ENCODE results near the gene NFS1.

NFS1 gene

GRCh38 chr20:35699127-35699956 is at the start of gene NFS1, which contains the start of gene ROMO1:
NFS1 (minus strand) TSS chr20:35699352; CDS start chr20:35699288, 64 bp downstream.
ROMO1 (plus strand) TSS chr20:35699405; CDS start chr20:35699633, 228 bp downstream.
- peak; percentile 29 for TF ChIP-seq CTCF (conservative IDR thresholded peaks at IDR 0.05)
- H3K27ac ChIP-seq, result peak within 1 kb of the TSS; percentile 97

- H3K27ac ChIP-seq, result peak overlapping the region; percentile 100
These were observed 45.3 kb upstream of the NFS1 start for GRCh38 chr20:35744492-35744841.

- H3K27ac ChIP-seq, result peak overlapping the region; percentile 100
- TF ChIP-seq CTCF (conservative IDR thresholded peaks at IDR 0.05), result no peak
These were observed 44.7 kb upstream of the NFS1 start for GRCh38 chr20:35743693-35744491.

- peak overlapping the region; percentile 100 for H3K27ac ChIP-seq
- TF ChIP-seq CTCF (conservative IDR thresholded peaks at IDR 0.05), result no peak
These were observed 43.8 kb upstream of the NFS1 start for GRCh38 chr20:35742741-35743523.

GRCh38 chr20:35741892-35742740 is 43.0 kb upstream of the NFS1 start, which contains the start of gene RBM39:
RBM39 (minus strand) TSS chr20:35742260; CDS start chr20:35740874, 1,386 bp downstream.
- H3K27ac ChIP-seq, result peak within 1 kb of the TSS; percentile 100
- peak; percentile 35 for TF ChIP-seq CTCF (conservative IDR thresholded peaks at IDR 0.05)

GRCh38 chr20:35739294-35740163 is 40.4 kb upstream of the NFS1 start:
- TF ChIP-seq CTCF (conservative IDR thresholded peaks at IDR 0.05), result peak; percentile 54
- H3K27ac ChIP-seq, result peak overlapping the region; percentile 100

All from VCaP (cell line).